Measurements from ENCODE around the gene STK32B. TPM values are rescaled to one million over a fixed set of nuclear protein-coding genes. Genes with fewer than 3 reads are reported as not detected.

The STK32B gene
- total and polyA plus RNA-seq, 2 of the 8 experiments (the other 6 are each of a cell fraction or from before 2014, with no cell fraction given), result 2.3 to 2.5 TPM

DNA sequence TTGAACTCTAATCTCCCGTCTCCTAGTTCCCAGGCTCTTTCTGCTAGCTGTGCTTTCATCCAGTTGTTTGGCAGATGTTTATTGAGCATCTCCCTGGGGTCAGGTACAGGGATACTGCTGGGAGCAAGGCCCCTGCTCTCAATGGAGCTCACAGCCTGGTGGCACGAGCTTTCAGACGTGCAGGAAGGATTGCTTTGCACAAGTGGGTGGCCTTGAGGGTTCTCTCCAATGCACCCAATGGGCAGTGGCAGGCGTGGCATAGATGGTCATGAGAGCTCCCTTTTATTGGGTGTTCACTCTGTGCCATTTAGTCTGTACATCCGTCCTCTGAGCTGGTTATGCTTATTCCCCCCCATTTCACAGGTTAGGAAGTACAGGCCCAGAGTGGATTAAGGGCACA, 421.8 kb downstream of the STK32B start (continued):
- TF ChIP-seq HDAC2 (IDR thresholded peaks at IDR 0.05; ENCODE audit: borderline replicate concordance in 1 of 2, low read depth in 2 of 2, low read length in 2 of 2), result no peak
- no peak for TF ChIP-seq ASH2L (IDR thresholded peaks at IDR 0.05; ENCODE audit: low read length)
- no peak for TF ChIP-seq POU5F1 (IDR thresholded peaks at IDR 0.05; ENCODE audit: low read depth, low read length)
- TF ChIP-seq BACH1 (IDR thresholded peaks at IDR 0.05; ENCODE audit: low read length), result no peak
- TF ChIP-seq RNF2 (IDR thresholded peaks at IDR 0.05; ENCODE audit: borderline replicate concordance, low read depth, low read length, missing control alignments, poor library complexity, severe bottlenecking), result no peak
- no peak for TF ChIP-seq FOSL1 (IDR thresholded peaks at IDR 0.05; ENCODE audit: insufficient read depth, low read depth, low read length)
- no peak for TF ChIP-seq CTBP2 (IDR thresholded peaks at IDR 0.05; ENCODE audit: borderline replicate concordance, insufficient read depth, insufficient read length, low read length)

All from H1 (cell line).